ENCODE measurements around the gene ELANE.
"Not testable (repeated sequence)": the region's sequence is repeated elsewhere in the genome, so short reads cannot be mapped to it uniquely, and the experiment has no call there.

ELANE gene

DNA sequence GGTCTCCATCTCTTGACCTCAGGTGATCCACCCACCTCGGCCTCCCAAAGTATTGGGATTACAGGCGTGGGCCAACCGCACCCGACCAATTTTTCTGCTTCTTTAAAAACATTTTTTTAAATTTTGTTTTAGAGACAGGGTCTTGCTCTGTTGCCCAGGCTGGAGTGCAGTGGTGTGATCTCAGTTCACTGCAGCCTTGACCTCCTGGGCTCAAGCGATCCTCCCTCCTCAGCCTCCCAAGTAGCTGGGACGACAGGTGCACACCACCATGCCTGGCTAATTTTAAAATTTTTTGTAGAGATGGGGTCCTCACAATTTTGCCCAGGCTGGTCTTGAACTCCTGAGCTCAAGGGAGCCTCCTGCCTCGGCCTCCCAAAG lies 9.3 kb upstream of the ELANE start:
- DNase-seq (ENCODE audit: low read depth, low spot score): not testable (repeated sequence)

- DNase-seq (ENCODE audit: low read depth, low spot score): no peak
Measured at GRCh38 chr19:843180-843835, 8.8 kb upstream of the ELANE start.

GRCh38 chr19:843836-844545 lies 8.1 kb upstream of the ELANE start:
- no peak for DNase-seq (ENCODE audit: low read depth, low spot score)

GRCh38 chr19:844546-844971 lies 7.5 kb upstream of the ELANE start:
- DNase-seq (ENCODE audit: low read depth, low spot score): no peak

DNA sequence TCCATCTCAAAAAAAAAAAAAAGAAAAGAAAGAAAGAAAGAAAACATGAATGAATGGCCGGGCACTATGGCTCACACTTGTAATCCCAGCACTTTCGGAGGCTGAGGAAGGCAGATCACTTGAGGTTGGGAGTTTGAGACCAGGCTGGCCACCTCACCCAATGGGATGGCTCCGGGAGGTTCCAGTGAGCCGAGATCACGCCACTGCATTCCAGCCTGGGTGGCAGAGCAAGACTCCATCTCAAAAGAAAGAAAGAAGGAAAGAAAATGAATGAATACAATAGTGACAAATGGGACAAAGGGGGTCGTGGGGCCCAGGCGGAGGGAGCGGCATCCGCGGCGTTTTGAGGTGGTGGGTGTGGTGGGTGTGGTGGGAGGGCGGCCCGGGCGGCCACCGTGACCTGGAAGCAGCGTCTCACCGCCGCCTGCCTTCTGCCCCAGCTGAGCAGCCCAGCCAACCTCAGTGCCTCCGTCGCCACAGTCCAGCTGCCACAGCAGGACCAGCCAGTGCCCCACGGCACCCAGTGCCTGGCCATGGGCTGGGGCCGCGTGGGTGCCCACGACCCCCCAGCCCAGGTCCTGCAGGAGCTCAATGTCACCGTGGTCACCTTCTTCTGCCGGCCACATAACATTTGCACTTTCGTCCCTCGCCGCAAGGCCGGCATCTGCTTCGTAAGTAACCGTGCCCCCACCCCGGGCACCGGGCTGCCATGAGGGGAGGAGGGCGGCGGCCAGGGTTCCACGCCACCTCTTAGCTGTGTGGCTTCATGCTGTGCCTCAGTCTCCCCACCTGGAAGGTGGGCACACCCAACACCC lies 6.2 kb upstream of the ELANE start:
- no peak for DNase-seq (ENCODE audit: low read depth, low spot score)

DNA sequence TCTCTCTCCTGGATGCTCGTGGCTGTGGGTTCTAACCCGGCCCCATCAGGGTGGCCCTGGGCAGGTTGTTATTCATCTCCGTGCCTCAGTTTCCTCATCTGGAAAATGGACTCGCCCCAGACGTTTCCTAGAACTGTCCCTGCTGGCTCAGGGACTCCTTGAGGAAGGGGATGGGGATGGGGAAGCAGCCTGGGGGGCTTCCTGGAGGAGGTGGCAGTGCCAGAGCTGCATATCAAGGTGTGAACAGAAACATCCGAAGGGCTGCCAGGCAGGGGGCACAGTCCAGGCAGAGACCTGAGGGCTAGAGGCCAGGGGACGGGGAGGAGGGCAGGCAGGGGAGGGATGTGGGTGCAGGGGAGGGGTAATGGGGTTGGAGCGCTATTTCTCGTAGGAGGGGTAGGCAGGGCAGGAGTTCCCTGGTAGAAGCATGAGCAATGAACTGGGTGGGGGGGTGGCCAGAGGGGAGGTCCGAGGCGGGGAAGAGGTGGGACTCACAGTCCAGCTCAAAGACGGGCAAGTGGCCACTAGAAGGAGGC lies 3.6 kb upstream of the ELANE start:
- no peak for DNase-seq (ENCODE audit: low read depth, low spot score)

DNA sequence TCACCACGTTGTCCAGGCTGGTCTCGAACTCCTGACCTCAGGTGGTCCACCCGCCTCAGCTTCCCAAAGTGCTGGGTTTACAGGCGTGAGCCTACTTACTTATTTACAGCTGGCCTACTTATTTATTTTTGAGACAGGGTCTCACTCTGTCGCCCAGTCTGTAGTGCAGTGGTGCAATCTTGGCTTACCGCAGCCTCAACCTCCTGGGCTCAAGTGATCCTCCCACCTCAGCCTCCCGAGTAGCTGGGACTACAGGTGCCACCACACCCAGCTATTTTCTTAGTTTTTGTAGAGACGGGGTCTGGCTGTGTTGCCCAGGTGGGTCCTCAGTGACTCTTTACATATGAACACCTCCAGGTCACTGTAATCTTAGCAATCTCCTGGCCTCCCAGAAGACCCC lies 2.9 kb upstream of the ELANE start:
- DNase-seq (ENCODE audit: low read depth, low spot score): not testable (repeated sequence)

DNA sequence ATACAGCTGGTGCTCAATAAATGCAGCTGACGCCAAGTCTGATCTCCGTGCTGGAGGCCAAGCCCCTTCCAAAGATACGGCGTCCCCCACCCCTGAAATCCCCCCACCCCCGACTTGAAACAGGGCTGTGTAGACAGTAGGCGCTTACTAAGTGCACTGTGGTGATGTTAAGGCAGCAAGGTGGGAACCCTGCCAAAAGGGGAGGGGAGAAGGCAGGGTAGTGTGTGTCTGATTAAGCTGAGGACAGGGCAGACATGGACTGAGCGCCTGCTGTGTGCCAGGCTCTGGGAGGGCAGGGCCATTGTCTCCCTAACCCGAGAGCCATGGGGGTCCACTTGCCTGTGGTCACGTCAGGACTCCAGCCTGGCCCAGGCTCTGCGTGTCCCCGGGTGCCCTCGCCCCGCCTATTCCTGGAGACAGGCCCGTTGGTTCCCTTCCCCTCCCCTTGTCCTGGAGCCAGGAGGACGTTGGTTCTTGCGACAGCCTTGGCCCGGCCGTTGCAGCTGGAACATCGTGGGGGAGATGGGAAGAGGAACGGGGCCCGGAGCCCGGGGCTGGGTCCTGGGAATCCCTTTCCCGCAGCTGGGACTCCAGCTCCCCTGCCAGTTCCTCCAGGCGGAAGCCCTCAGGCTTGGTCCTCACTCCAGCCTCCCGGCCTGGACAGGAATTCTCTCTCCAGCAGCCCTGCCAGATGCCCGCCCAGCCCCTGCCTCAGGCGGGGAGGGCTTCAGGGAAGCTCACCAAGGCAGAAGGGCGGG lies 1.7 kb upstream of the ELANE start:
- DNase-seq (ENCODE audit: low read depth, low spot score): no peak

DNA sequence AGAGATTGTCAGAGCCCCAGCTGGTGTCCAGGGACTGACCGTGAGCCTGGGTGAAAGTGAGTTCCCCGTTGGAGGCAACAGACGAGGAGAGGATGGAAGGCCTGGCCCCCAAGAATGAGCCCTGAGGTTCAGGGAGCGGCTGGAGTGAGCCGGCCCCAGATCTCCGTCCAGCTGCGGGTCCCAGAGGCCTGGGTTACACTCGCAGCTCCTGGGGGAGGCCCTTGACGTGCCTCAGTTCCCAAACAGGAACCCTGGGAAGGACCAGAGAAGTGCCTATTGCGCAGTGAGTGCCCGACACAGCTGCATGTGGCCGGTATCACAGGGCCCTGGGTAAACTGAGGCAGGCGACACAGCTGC lies 1.1 kb upstream of the ELANE start:
- no peak for DNase-seq (ENCODE audit: low read depth, low spot score)

DNA sequence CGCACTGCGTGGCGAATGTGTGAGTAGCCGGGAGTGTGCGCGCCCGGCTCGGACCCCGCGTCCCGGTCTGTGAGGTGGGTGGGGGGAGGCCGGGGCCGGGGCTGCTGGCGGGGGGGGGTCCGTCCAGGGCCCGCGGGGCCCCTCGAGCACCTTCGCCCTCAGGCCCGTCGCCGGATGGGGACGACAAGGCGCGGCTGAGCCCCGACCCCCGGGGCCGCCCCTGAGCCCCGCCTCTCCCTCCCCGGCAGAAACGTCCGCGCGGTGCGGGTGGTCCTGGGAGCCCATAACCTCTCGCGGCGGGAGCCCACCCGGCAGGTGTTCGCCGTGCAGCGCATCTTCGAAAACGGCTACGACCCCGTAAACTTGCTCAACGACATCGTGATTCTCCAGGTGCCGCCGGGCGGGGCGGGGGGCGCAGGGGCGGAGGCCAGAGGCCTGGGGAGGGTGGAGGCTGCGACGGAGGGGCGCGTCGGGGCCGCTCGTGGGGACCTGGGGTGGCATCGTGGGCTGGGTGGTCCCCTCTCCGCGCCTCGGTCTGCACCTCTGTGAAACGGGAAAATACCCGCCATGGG lies 997 bp downstream of the ELANE start:
- DNase-seq (ENCODE audit: low read depth, low spot score): no peak

DNA sequence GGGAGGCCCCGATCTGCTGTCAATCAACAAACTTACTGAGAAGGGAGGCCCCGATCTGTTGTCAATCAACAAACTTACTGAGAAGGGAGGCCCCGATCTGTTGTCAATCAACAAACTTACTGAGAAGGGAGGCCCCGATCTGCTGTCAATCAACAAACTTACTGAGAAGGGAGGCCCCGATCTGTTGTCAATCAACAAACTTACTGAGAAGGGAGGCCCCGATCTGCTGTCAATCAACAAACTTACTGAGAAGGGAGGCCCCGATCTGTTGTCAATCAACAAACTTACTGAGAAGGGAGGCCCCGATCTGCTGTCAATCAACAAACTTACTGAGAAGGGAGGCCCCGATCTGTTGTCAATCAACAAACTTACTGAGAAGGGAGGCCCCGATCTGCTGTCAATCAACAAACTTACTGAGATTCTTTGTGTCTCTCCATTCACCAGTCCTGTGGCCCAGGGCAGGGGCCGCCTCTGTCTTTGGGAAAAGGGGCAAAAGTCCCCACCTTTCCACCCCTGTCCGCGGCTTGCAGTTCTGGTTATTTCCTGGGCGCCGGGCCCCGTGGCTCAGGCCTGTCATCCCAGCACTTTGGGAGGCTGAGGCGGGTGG lies 1.6 kb downstream of the ELANE start:
- DNase-seq (ENCODE audit: low read depth, low spot score): not testable (repeated sequence)

- no peak for DNase-seq (ENCODE audit: low read depth, low spot score)
Measured at GRCh38 chr19:854549-854948, 2.4 kb downstream of the ELANE start.

DNA sequence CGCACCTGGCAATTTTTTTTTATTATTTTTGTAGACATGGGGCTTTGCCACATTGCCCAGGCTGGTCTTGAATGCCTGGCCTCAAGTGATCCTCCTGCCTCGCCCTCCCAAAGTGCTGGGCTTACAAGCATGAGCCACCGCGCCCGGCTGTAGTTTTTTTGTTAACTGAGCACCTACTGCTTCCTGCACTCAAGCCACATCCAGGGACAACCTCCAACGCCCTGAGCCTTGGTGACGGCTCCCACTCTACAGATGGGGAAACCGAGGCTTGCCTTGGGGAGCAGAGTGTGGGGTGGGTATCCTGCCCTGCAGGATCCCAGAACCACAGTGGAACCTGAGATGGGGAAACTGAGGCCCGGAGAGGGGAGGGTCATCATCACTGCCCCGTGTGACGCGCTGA lies 3.0 kb downstream of the ELANE start:
- DNase-seq (ENCODE audit: low read depth, low spot score): no peak

- no peak for DNase-seq (ENCODE audit: low read depth, low spot score)
Measured at GRCh38 chr19:855566-856120, 3.5 kb downstream of the ELANE start.

GRCh38 chr19:858284-858683 lies 6.2 kb downstream of the ELANE start:
- DNase-seq (ENCODE audit: low read depth, low spot score): no peak

DNA sequence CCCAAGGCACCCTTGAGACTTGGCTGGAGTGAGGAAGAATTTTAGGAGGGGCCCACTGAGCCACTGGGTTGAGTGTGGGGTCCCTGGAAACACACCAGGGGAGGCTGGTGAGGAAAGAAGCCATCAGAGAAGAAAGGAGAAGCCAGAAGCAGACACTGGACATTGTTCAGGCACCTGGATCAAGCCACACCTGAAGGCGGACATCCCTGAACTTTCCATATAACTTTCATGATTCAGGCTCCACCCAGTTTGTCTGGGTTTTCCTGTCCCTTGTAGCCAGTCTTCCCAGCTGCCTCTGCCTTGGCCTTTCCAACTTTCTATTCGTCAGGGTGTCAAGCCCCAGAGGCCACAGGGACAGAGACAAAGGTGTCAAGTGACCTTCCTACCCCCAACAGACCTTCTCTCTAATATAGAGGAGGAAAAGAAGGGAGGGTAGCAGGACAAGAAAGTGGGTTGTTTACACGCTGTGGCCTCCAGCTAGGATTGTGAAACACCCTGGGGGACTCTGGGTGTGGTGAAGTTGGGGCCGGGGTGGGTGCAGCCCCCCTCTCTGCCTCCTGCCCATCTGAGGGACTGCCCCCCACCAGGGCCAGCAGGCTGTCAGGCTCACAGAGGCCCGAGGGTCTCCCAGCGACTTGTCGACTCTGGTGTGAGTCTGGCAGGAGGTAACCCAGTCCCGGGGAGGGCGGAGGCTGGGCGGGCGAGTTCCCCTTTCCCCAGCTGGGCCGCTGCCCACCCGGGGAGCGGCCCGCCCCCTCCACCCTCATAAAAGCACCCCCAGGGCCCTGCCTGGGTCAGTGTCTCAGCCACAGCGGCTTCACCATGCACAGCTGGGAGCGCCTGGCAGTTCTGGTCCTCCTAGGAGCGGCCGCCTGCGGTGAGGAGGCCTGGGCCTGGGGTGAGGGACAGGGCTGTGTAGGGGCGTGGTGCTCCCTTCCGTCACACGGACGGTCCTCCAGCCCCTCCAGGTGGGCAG lies 7.1 kb downstream of the ELANE start, which contains the start of gene CFD:
CFD (plus strand) TSS at position 797 of the 976 bp plus-strand sequence; CDS start at position 823, 26 bp downstream.
- DNase-seq (ENCODE audit: low read depth, low spot score): no peak

- DNase-seq (ENCODE audit: low read depth, low spot score): no peak
Measured at GRCh38 chr19:861141-861755, 9.1 kb downstream of the ELANE start.

DNA sequence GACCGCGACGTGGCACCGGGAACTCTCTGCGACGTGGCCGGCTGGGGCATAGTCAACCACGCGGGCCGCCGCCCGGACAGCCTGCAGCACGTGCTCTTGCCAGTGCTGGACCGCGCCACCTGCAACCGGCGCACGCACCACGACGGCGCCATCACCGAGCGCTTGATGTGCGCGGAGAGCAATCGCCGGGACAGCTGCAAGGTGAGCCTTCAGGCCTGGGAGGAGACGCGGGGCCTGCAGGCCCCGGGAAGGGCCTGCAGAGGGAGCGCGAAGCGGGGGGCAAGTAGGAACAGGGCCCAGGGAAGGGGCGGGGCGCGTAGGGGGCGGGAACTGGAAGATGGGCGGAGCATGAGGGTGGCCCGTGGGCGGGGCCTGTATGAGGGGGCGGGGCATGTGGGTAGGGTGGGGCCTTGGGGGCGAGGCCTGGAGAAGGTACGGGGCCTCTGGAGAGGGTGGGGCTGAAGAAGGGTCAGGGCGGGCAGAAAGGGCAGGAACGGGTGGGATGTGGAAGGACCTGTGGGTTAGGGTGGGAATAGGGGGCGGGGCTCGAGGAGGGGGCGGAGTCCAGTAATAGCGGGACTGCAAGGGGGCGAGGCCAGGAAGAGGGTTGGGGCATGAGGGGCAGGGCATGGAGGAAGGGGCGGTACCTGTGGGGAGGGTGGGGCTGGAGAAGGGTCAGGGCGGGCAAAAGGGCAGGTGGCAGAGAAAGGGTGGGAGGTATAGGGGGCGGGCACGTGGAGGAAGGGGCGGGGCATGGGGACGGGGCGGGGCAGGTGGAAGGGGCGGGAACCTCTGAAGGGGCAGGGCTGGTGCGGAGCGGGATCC lies 9.9 kb downstream of the ELANE start:
- DNase-seq (ENCODE audit: low read depth, low spot score): peak; percentile 45

Measured in activated CD4-positive, CD25-positive, alpha-beta regulatory T cell treated with anti-CD3 and anti-CD28 coated beads, Interleukin-2, amount 50 U/mL, for 16 hours (primary cell).